NCI-H510A treated with DMSO at 0.1 percent for 48 hours (cell line): Measurements from ENCODE around the gene ARFGEF3.

Experiments used
- DNase-seq: peaks from one replicate; lab custom pipeline; 2025; lab: John Stamatoyannopoulos, UW

Gene ARFGEF3

DNA sequence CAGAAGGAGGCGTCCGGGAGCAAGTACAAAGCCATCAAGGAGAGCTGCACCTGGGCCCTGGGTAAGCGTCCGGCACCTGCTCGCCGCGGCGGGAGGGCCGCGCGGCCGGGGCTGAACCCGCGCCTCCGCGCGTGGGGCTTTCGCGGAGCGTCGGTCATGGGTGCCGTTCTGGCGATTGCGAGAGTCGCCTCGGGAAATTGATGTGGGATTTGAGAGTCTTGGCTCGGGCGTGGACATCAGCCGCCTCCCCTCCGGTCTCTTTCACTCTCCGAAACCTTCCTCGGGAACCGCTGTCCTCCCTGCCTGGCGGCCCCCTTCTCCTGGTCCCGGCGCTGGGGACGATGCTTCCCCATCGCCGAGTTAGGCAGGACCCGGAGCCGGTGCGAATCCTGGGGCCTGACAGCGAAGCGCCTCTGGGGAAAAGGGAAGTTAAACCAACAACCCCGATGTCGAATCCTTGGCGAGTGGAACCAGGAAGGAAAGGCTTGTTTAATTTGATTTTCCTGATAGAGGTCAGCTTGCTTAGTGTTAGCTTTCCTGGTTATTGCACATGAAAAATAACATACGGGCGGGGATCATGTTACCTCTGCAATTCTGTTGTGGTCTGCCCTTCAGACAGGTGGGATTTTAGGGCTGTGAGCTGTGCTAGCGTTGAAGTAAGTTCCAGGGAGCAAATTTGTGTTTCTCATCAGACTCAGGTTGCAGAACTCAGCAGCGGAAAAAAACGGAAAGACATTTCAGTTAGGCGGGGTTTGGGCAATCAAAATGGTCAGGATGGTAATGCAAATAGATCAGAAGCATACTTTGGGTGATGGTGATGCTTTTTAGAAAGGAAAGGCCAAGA lies 594 bp downstream of the ARFGEF3 start:
- DNase-seq = peak; percentile 27

DNA sequence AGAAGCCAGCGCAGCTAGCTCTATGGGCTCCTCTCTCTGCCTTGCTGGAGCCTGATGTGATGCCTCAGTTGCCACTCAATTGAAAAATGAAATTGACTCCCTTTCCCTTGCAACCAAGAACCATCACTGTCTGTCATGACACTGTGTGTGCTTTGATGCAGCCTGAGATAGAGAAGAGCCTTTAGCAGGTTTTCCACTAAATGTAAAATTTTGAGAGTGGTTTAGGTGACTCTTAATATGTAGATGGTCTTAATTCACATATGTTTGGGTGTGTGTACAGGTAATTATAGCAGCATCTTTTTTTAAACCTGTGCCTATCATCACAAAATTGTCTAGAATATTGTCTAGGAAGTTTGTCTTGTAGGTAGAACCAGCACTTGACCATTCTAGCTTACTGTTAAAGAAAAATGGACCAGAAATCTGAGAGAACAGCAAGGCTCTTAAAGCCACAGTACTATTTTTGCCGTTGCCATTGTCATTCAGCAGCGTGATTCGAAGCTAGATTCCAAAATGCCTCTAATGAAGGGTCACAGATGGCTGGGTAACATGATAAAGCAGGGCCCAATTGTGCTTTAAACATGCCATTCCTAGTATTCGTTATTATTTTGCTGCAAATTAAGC lies 1.3 kb downstream of the ARFGEF3 start:
- DNase-seq = peak; percentile 14

DNA sequence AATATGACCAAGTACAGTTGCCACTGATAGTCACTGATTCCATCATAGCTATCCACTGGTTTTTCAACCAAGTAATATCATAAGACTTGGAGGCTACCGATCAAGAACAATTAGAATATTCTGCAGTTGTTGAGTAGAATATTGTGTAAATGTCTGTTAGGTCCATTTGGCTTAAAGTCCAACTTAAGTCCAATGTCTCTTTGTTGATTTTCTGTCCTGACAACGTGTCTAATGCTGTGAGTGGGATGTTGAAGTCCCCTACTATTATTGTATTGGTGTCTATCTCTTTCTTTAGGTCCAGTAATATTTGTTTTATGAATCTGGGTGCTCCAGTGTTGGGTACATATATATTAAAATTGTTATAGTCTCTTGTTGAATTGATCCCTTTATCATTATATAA lies 13.9 kb downstream of the ARFGEF3 start:
- DNase-seq = no peak

DNA sequence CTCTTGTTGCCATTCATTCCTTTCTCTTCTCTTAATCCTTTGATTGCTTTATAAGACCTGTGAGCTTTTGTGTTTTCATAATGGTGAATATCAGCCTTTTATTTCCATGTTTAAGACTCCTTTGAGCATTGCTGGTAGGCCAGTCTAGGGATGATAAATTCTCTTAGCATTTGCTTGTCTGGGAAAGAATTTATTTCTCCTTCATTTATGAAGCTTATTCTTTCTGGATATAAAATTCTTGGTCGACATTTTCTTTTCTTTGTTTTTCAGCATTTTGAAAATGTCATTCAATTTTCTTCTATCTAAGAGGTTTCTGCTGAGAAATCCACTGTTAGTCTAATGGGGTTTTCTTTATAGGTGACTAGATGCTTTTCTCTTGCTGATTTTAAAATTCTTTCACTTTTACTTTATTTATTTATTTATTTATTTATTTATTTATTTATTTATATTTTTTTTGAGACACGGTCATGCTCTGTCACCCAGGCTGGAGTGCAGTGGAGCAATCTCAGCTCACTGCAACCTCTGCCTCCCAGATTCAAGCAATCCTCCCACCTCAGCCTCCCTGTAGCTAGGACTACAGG lies 15.0 kb downstream of the ARFGEF3 start:
- no peak for DNase-seq

DNA sequence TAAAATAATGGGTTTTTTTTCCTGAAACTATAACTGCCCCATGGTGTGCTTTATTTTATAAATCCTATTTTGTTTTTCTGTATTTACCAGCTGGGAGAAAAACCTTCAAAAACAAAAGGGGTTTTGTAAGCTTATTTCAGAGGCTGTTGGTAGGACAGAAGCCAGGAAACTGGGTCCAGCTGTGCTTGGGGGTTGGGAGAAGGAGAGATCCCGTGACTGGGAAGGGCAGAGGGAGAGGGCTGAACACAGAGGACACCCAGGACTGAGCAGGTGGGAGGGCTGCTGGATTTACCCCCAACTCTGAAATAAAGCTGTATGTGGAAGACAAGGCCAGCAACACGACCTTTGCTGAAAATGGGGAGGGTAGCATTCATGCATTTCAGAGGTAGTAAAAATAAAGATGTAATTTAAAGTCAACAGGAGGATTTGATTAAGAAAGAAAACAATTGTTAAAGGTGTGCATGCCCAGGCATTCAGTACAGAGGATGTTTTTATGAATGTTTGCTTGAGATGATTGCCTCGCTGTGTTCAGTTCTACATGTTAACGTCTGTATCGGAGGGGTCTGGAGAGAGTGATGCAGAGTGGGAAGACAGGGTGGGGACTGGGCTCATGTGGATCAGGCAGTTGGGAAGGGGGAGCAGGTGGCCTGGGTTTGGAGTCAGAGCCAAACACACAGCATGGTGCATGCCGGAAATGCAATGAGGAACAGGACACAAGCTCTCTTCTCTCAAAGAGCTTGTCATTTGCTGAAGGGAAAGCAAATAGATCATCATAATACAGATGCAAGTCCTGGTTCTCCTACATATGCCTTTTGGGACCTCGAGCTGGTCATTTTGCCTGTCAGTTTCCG lies 21.4 kb downstream of the ARFGEF3 start:
- DNase-seq = peak; percentile 40

DNA sequence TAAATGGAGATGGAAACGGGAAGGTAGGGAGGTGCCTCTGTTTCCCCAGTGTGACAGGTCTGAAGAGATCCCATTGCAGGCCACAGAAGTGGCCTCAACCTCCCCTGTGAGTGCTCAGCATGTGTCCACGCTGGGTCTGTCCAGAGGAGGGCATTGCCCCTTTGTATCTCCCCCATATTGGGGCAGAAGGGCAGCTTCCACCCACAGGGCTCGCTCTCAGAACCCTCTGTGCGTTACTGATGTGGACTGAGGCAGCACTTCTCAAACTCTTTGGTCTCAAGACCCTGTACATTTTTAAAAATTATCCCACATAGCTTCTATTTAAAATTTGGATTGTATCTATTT lies 22.0 kb downstream of the ARFGEF3 start:
- no peak for DNase-seq

DNA sequence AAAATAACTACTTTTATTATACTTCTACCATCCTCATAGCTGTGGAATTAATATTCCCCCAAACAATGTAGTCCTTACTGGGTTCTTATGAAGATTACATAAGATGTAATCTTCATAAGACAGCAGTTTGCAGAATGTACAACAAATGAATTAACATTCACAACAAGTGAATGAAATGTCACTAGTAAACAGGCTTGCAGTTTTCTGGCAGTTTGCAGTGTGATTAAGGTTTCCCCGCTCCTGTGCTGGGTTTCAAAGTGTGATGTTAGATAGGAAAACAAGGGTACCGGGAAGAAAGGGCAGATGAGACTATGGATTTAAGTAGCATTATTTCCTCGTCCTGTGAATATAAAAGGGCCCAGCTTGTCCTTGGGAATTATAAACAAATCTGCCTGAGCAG lies 22.5 kb downstream of the ARFGEF3 start:
- no peak for DNase-seq

DNA sequence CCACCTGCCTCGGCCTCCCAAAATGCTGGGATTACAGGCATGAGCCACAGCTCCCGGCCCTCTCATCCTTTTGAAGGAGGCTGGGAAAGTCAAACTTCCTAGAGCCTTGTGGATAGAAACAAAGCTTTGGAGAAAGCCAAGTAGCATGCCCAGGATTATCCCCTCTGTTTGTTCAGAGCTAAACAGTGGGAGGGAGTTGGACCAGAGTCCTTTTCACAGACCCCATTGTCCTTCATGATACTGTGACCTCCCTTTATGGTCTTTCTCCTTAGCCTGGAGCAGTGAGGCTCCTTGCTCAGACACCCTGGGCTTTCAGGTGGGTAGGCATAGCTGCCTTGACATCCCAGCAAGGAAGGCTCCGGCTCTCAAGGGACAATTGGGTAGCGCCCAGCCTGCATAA lies 25.4 kb downstream of the ARFGEF3 start:
- DNase-seq = no peak

DNA sequence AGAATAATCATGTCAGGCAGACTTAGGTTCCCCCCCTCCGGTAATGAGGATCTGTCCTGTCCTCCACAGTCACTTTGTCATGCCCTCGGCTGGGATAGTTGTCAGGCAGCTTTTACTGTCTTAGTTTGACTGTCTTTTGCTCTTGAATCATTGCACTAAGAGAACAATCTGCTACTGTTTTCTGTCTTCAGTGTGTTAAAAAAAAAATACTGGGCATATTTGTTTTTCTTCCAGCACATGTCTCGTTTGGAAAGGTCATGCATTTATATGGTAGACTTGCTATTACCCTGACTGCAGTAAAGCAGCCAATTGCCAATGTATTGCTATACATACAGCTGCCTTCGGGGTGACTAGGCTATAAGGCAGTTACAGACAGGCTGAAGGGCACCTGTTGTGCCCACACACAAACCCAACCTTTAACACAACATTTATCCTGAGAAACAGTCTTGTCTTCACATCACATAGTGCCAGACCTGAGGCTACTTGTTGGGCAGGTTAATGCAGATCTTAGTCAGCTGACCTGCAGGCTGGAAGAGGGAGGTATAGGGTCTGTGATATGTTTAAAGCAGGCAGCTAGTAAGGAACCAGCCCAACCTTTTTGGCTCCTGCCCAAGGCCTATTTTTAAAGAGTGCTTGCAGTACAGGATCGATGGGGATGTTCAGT lies 26.7 kb downstream of the ARFGEF3 start:
- peak; percentile 73 for DNase-seq

DNA sequence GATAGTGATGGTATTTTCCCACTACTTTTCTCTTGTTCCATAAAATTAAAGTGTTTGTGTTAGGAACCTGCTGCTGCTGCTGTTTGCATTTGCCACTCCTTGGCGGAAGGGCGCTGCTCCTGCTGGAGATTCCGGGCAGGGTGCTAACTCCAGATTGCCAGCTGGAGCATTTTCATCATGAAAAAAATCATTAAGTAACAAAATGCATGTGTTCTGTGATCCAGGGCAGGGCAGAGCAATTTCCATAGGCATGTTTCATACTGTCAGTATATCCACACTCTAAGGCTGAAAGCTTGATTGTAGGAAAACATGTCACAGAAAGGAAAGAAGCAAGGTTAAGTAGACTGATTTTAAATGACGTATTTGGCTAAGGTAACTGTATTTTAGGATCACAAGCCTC lies 32.5 kb downstream of the ARFGEF3 start:
- DNase-seq = no peak

DNA sequence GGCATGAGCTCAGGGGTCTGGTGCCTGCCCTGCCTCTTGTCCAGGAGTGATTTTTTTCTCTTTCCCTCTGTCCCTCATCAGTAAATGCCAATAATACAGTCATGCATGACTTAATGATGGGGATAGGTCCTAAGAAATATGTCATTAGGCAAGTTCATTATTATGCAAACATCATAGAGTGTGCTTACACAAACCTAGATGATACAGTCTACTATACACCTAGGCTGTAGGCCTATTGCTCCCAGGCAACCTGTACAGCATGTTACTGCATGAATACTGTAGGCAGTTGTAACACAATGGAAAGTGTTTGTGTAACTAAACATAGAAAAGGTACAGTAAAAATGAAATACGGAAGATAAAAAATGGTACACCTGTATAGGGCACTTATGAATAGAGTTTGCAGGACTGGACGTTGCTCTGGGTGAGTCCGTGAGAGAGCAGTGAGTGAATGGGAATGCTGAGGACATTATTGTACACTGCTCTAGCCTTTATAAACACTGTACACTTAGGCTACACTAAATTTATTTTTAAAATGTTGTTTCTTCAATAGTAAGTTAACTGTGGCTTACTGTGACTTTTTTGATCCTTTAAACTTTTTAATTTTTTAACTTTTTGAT lies 34.5 kb downstream of the ARFGEF3 start:
- peak; percentile 15 for DNase-seq

DNA sequence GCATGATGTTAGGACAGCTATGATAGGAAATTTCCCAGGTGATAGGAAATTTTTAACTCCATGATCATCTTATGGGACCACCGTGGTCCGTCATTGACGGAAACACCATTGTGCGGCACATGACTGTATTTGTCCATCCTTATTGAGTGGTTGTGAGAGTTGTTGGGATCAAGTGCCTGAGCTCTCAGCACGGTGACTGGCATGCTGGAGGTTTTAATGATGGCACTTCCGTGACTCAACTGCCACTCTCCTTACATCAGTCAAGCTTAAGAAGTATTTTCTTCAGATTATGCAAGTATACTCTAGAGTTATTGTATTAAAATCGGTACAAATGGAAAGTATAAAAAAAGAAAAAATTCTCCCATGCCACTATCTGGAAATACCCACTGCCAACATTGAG lies 35.8 kb downstream of the ARFGEF3 start:
- DNase-seq = peak; percentile 10

DNA sequence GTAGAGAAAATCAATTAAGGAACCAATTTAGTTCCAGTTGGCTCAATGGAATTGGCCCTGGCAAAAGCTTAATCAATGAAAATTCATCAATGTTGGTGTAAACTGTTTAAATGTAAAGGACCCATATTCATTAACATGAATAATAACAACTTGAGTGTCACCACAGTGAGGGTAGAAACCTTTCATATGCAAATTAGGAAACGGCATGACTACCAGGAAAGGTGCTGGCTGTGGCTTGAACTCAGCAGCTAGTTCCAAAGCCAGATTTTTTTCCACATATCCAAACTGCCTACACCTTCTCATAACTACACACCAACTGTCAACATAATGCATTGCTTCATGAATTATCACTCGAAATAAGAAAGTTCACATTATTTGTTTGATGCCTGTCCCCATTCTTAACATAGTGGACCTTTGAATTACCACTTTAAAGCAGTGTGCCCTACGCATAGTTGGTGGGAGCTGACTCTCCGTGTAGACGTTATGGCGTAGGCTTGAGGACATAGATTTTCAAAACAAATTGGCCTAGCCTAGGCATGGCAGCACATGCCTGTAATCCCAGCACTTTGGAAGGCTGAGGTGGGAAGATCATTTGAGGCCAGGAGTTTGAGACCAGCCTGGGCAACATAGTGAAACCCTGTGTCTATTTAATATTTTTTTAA lies 36.8 kb downstream of the ARFGEF3 start:
- no peak for DNase-seq

DNA sequence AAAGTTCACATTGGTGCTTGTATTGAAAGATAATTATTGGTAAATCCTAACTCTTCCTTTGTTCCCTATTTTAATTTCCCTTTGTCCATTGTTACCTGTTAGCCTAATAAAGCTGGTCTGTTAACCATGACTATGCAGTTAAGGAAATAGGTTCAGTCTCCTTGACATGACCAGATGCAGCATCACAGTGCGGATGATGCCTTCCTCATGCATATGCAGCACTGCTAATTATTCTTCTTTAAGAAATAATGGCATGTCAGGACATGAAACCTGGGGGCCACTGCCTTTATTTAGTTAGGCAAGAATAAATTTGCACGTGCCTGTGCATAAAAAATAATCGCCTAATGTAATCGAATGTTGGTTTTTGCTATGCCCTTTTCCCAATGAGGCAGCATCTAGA lies 40.1 kb downstream of the ARFGEF3 start:
- no peak for DNase-seq

DNA sequence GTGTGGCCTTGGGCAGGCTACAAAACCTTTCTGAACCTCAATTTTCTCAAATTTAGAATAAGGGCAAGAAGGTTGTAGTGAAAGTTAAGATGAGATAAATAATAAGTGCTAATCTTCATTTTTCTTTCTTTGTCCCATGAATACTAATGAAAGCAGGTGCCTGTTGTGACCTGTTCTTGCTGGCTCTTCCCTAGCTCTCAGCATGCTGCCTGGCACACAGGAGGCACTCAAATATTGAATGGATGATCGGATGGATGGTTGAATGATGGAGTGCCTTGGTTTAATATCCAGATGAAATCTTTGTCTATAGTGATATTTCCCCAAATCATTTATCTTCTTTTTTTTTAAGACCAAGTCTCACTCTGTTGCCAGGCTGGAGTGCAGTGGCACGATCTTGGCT lies 41.6 kb downstream of the ARFGEF3 start:
- DNase-seq = no peak

DNA sequence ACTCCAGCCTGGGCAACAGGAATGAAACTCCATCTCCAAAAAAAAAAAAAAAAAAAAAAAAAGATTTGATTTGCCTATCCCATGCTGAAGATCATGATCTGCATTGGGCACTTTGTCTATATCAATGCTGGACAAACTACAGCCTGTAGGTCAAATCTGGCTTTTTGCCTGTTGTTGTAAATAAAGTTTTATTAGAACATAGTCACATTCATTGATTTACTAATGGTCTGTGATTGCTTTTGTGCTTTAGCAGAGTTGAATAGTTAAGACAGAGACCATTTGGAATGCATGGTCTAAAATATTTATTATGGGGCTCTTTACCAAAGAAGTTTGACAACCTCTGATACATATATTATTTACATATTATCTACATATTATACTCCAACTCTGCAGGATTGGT lies 42.6 kb downstream of the ARFGEF3 start:
- no peak for DNase-seq

DNA sequence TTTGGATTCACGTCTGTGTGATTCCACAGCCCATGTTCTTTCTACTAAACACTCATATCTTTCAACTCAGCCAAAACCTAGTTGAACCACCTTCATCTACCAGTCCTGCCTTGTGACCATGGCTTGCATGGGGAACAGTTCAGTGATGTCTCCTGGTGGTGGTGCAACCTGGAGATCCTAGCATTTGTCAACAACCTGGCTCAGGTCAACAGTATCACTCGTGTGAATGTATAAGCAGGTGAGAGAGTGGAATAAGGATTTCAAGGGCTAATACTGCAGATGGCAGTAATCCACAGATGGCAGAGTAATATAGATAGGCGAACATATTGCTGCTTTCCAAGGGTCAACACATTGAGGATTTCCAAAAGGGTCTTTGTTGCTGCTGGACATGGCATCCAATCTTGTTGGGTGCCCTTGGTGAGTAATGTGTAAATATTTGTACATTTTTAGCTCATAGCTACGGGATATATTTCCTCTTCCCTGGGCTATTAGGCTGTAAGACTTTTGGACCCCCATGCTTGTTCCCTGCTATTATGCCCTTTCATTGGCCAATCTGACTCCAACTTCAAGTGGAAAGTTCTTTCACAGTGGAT lies 43.1 kb downstream of the ARFGEF3 start:
- DNase-seq = no peak

DNA sequence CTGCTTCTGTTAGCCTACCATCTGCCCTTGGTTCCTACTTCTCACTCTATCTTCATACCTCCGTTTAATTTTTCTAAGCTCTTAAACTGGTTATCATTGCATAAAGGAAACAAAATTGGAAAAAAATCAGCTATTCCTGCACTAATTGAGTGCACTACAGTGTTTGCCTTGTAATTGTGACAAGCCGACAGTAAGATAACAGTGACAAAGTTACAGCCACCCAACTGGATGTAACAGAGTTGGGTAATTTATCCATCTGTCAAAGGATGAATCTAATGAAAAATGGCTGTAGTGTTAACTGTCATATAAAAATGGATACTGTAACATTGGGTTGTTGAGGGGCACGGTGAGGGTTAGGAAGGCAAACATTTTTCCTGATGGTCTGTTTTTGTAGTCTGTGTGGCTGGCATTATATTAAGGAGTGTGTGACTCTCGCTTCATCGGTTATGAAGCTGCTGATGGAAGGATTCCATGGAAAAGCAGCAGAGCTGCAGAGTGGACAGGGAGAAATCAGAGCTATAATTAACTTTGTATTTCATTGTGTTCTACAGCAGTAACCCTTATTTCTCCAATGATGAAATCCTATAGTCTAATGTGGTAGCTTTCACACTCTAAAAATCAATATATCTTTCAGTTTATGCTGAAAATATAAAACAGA lies 43.8 kb downstream of the ARFGEF3 start:
- no peak for DNase-seq

DNA sequence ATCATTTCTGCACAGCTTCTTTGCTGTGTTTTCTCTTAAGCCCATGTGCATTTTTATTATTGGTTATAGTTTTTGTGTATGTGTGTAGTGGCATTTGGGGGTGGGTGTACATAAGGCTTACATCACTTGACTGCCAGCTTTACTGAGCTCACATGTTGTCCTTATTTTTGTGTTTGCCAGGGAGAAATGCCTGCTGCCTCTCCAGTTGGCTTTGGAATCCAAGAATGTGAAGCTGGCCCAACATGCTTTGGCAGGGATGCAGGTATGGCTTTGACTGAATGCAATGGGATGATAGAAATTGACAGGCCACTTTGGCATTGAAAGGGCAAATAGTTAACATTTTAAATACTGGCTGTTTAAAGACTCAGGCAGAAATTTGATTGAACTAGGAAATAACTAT lies 45.1 kb downstream of the ARFGEF3 start:
- no peak for DNase-seq

DNA sequence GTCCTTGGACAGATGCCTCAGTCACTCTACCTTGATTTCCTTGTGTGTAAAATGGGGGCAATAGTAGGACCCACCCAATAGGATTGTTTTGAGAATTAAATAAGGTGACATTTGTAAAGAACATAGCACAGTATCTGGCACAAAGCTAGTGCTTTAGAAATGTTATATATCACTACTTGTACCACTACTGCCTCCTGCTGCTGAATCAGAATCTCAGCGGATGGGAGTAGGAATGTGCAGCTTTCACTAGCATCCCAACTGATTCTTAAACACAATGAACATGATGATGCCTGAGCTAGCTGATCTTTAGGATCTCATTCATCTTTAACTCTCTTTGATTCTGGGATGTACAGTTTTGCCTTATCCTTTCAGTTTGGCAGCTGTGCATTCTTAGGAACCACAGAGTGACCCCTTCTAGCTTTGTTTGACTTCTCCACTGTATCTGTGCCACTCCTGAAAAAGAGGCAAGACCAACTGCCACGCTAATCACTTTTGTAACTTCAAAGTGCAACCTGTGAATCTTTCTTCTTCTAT lies 49.4 kb downstream of the ARFGEF3 start:
- no peak for DNase-seq
